Myocyte (in vitro differentiated cells): ENCODE data around the gene C4orf33. TPM values are rescaled to one million over a fixed set of nuclear protein-coding genes. Genes with fewer than 3 reads are reported as not detected.
"Not testable (repeated sequence)": the region's sequence is repeated elsewhere in the genome, so short reads cannot be mapped to it uniquely, and the experiment has no call there.

Experiments
- DNase-seq: peaks from one replicate; pipeline ENCODE4 v3.0.0-alpha.2; 2012; ENCODE audit warnings: low read depth
- total RNA-seq: library from RNA; depleted of rRNA; stranded (reverse); fragments of >200 nt; gene quantifications from 2 replicates; pipeline ENCODE4 v1.2.3, GENCODE V29; 2014

Gene C4orf33
- total RNA-seq, 1 donor from 2014 or later = 5.8 TPM

GRCh38 chr4:129126614-129127013 lies 30.7 kb downstream of the C4orf33 start:
- DNase-seq = not testable (repeated sequence)

GRCh38 chr4:129129143-129129542 lies 33.2 kb downstream of the C4orf33 start:
- DNase-seq = no peak

- DNase-seq = peak; percentile 4
These were observed 35.4 kb downstream of the C4orf33 start for GRCh38 chr4:129131343-129131742.

GRCh38 chr4:129136433-129136832 lies 40.5 kb downstream of the C4orf33 start:
- peak; percentile 13 for DNase-seq

- no peak for DNase-seq
These were observed 43.0 kb downstream of the C4orf33 start for GRCh38 chr4:129138810-129139496.

GRCh38 chr4:129140521-129140920 lies 44.6 kb downstream of the C4orf33 start:
- no peak for DNase-seq

- no peak for DNase-seq
These were observed 47.4 kb downstream of the C4orf33 start for GRCh38 chr4:129143359-129143758.

GRCh38 chr4:129144755-129145206 lies 48.8 kb downstream of the C4orf33 start:
- no peak for DNase-seq

- DNase-seq = no peak
These were observed 49.3 kb downstream of the C4orf33 start for GRCh38 chr4:129145222-129145730.

GRCh38 chr4:129146639-129147038 lies 50.7 kb downstream of the C4orf33 start:
- no peak for DNase-seq

- no peak for DNase-seq
These were observed 52.9 kb downstream of the C4orf33 start for GRCh38 chr4:129148892-129149291.

- DNase-seq = no peak
These were observed 54.0 kb downstream of the C4orf33 start for GRCh38 chr4:129149906-129150305.

GRCh38 chr4:129152350-129152749 lies 56.4 kb downstream of the C4orf33 start:
- DNase-seq = no peak

GRCh38 chr4:129153700-129154099 lies 57.7 kb downstream of the C4orf33 start:
- no peak for DNase-seq

GRCh38 chr4:129162450-129162849 lies 66.5 kb downstream of the C4orf33 start:
- DNase-seq = no peak

GRCh38 chr4:129163427-129163826 lies 67.5 kb downstream of the C4orf33 start:
- DNase-seq = no peak

- no peak for DNase-seq
These were observed 68.3 kb downstream of the C4orf33 start for GRCh38 chr4:129164243-129164642.

Other genes starting within 250 kb of the C4orf33 start
- gene SCLT1, start 2.6 kb upstream of the C4orf33 start, total RNA-seq = 5.2 and 7.4 TPM in 2 replicates